ENCODE measurements around the gene MOB1B. TPM values are rescaled to one million over a fixed set of nuclear protein-coding genes. Genes with fewer than 3 reads are reported as not detected.

The MOB1B gene
- total and polyA plus RNA-seq, 2 experiments from 2014 or later = 11.1 to 22.8 TPM

DNA sequence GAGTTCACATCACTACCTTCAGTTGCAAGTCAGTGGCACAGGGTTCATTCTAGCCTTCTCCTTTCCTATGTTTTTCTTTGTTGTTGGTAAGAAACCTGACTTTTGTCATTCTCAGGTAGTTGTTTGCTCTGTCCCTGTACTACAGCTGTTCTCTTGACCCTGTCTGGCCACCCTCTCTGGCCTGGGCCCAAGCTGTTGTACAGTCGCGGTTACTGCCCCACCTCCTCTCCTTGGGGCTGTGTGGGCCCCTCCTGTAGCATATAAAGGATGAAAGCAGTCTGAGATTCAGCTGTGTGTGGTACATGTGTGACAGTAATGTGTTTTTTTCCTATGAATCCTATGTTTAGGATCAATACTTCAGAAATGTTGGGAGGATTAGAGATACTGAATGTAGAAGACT, 12.5 kb downstream of the MOB1B start:
- TF ChIP-seq, protein P1, sequence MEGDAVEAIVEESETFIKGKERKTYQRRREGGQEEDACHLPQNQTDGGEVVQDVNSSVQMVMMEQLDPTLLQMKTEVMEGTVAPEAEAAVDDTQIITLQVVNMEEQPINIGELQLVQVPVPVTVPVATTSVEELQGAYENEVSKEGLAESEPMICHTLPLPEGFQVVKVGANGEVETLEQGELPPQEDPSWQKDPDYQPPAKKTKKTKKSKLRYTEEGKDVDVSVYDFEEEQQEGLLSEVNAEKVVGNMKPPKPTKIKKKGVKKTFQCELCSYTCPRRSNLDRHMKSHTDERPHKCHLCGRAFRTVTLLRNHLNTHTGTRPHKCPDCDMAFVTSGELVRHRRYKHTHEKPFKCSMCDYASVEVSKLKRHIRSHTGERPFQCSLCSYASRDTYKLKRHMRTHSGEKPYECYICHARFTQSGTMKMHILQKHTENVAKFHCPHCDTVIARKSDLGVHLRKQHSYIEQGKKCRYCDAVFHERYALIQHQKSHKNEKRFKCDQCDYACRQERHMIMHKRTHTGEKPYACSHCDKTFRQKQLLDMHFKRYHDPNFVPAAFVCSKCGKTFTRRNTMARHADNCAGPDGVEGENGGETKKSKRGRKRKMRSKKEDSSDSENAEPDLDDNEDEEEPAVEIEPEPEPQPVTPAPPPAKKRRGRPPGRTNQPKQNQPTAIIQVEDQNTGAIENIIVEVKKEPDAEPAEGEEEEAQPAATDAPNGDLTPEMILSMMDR (IDR thresholded peaks at IDR 0.05; ENCODE audit: low read depth, low read length) = no peak
- no peak overlapping the region for H3K4me3 ChIP-seq
- no peaks in the 10 kb centered on the region for H3K9me3 ChIP-seq (ENCODE audit: low read depth)
- no peaks in the 10 kb centered on the region for H3K36me3 ChIP-seq
- DNase-seq (ENCODE audit: low read depth in 1 of 2, low spot score in 1 of 2) = no peak
- H3K27ac ChIP-seq = no peak overlapping the region
- H3K27me3 ChIP-seq = no peaks in the 10 kb centered on the region
- no peaks in the 10 kb centered on the region for H3K4me1 ChIP-seq (ENCODE audit: low read depth)

DNA sequence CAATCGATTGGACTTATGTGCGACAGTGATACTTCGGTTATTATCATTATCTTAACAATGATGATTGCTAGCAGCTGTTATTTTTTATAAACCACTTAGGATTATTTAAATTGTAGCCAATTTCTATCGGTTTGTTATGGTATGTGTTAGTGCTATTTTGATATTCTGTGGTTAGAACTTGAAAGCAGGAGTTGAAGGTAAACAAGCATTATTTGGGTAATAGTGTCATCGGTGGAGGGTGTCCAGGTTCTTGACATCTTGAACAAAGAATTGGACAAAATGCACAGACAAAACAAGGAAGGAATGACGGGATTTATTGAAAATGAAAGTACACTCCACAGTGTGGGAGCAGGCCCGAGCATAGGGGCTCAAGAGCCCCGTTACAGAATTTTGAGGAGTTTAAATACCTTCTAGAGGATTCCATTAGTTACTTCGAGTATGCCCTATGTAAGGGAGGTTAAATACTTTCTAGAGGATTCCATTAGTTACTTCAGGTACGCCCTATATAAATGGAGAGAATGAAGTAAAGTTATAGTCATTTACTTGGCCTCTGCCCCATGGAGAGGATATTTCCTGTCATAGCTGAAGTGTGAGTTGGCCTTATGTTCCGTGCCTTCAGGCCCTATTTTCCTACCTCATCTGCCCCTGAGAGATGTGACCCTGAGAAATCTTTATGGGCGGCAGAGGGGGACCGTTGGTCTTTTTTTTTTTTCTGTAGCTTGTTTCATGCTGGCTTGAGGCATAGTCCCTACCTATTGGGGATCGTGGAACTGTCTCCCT, 13.1 kb downstream of the MOB1B start:
- Histone ChIP-seq H3K9me3 (ENCODE audit: low read depth) (peaks cover 2% of the 10 kb centered on the region), H3K36me3 (no peaks in the 10 kb centered on the region), H3K27me3 (no peaks in the 10 kb centered on the region), H3K4me1 (ENCODE audit: low read depth) (no peaks in the 10 kb centered on the region), H3K4me3 (no peak overlapping the region), H3K27ac (no peak overlapping the region)
- DNase-seq (ENCODE audit: low read depth in 1 of 2, low spot score in 1 of 2) = peak in 1 of 2 donors; percentile 19
- TF ChIP-seq, protein P1 (IDR thresholded peaks at IDR 0.05; ENCODE audit: low read depth, low read length) = no peak

DNA sequence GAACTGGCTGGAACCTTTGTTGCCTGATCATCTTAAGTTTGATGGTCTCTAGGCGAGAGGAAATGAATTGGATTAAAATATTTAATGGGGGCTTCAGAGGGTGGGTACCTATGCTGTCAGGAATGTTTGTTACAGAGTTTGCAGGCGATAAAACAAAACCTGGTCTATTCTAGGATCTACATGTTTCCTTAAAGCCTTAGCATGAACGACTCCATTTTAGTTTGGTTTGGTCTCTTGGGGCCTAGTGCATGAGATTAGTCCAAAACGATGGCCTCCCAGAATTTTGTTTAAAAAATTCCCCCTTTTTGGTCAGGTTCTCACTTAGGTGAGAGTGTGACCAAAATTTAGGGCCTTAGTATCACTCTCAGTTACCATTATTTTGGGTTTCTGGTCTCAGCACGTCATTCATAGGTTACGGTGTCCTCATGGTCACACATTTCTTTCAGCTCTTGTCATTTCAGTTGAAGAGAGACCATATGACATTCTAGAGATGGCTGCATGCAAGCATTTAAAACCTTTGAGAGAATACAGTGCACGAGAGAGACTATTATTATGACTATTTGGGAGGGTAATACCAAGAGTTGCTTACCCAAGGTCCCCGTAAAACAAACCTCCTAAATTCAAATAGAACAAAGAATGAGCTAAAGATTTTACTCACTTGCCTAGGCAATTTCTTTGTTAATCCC, 13.8 kb downstream of the MOB1B start:
- TF ChIP-seq, protein P1 (IDR thresholded peaks at IDR 0.05; ENCODE audit: low read depth, low read length) = no peak
- Histone ChIP-seq H3K27me3 (no peaks in the 10 kb centered on the region), H3K36me3 (no peaks in the 10 kb centered on the region), H3K27ac (no peak overlapping the region), H3K4me1 (ENCODE audit: low read depth) (no peaks in the 10 kb centered on the region), H3K9me3 (ENCODE audit: low read depth) (peaks cover 3% of the 10 kb centered on the region), H3K4me3 (no peak overlapping the region)
- DNase-seq (ENCODE audit: low read depth in 1 of 2, low spot score in 1 of 2) = no peak

DNA sequence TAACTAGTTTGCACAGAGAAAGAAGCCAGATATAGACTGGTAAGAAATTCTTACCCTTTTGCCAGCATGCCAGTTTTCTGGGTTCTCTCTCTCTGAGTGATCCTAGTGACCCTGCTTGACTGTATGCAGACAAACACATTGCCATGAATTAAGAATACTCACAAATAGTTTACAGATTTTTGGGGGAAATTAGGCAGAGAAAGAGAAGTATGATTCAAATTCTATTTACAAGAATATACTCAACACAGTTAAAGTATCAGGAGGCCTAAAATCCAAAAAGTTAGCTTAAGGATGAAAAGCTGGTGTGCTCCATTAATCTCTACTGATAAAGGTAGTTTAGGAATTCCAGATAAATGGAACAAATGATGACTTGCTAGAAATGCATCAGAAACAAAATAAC, 18.4 kb downstream of the MOB1B start:
- no peak overlapping the region for H3K4me3 ChIP-seq
- no peak for DNase-seq (ENCODE audit: low read depth in 1 of 2, low spot score in 1 of 2)
- no peaks in the 10 kb centered on the region for H3K27me3 ChIP-seq
- TF ChIP-seq, protein P1 (IDR thresholded peaks at IDR 0.05; ENCODE audit: low read depth, low read length) = no peak
- H3K9me3 ChIP-seq (ENCODE audit: low read depth) = peaks cover 3% of the 10 kb centered on the region
- H3K27ac ChIP-seq = no peak overlapping the region
- no peaks in the 10 kb centered on the region for H3K4me1 ChIP-seq (ENCODE audit: low read depth)
- no peaks in the 10 kb centered on the region for H3K36me3 ChIP-seq

DNA sequence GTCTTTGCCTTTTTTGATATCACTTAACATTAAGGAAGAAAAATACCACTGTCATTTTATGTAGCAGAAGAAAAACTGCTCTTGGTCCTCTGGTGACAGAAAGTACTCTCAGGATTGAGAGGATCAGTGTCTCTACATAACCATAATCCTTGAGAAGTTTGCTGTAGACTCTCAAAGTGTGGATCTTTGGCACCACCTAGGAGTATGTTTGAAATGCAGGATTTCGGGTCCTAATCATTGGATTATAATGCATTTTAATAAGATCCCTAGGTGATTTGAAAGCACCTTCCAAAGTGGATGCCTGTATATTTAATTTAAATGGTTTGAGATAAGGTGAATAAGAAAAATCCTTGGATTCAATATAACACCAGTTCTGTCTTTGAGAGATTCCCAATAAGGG, 23.2 kb downstream of the MOB1B start:
- Histone ChIP-seq H3K27ac (peak overlapping the region; percentile 28), H3K9me3 (ENCODE audit: low read depth) (no peaks in the 10 kb centered on the region), H3K27me3 (no peaks in the 10 kb centered on the region), H3K36me3 (no peaks in the 10 kb centered on the region), H3K4me3 (no peak overlapping the region), H3K4me1 (ENCODE audit: low read depth) (peaks cover 2% of the 10 kb centered on the region)
- TF ChIP-seq, protein P1 (IDR thresholded peaks at IDR 0.05; ENCODE audit: low read depth, low read length) = no peak
- no peak for DNase-seq (ENCODE audit: low read depth in 1 of 2, low spot score in 1 of 2)

All from cardiac muscle cell (in vitro differentiated cells and primary cell).